H1 (cell line): ENCODE measurements around the gene GALR1. TPM values are rescaled to one million over a fixed set of nuclear protein-coding genes. Genes with fewer than 3 reads are reported as not detected.

Experiments used
- CTCF ChIA-PET: fragments of 300-600 bp; sonication (Branson Sonifier 250); formaldehyde crosslinking; loops from one replicate; lab custom pipeline; 2021; ENCODE audit not compliant: partially characterized antibody; lab: Charles Lee
- POLR2A ChIA-PET: fragments of 300-600 bp; sonication (Branson Sonifier 250); formaldehyde crosslinking; loops from one replicate; lab custom pipeline; 2021; ENCODE audit warnings: inconsistent platforms; ENCODE audit not compliant: partially characterized antibody; lab: Charles Lee
- DNase-seq, 2 experiments: peaks; one replicate each; pipeline versions ENCODE4 v3.0.0 to v3.0.0-alpha.2; 2010 to 2022; ENCODE audit warnings: low spot score in 2 of 2, low read depth in 1 of 2, mixed read lengths in 1 of 2
- FAIRE-seq: peaks from 2 replicates; lab custom pipeline; 2011; peaks lifted over from hg19 to GRCh38; lab: Jason Lieb, UNC
- H2AFZ ChIP-seq: 2 replicates; pipeline ENCODE4 v1.8.1; 2012; ENCODE audit warnings: low read length, inconsistent platforms
- H2AK5ac ChIP-seq: 2 replicates; pipeline ENCODE4 v1.6.1; 2013; ENCODE audit warnings: low read depth, low read length
- H2BK120ac ChIP-seq: replicated peaks from 2 replicates; pipeline ENCODE3; 2013; ENCODE audit warnings: low read depth, low read length, inconsistent platforms
- H2BK12ac ChIP-seq: 2 replicates; pipeline ENCODE4 v1.6.1; 2013; ENCODE audit warnings: low read depth, low read length
- H2BK15ac ChIP-seq: 2 replicates; pipeline ENCODE4 v1.6.1; 2013; ENCODE audit warnings: low read length
- H2BK20ac ChIP-seq: 2 replicates; pipeline ENCODE4 v1.6.1; 2013; ENCODE audit warnings: low read length
- H2BK5ac ChIP-seq: 2 replicates; pipeline ENCODE4 v1.6.1; 2013; ENCODE audit warnings: low read depth, low read length
- H3K14ac ChIP-seq: 2 replicates; pipeline ENCODE4 v1.6.1; 2013; ENCODE audit warnings: inconsistent platforms; ENCODE audit not compliant: insufficient read length
- H3K18ac ChIP-seq: 2 replicates; pipeline ENCODE4 v1.6.1; 2013; ENCODE audit warnings: low read length; ENCODE audit errors: extremely low read depth
- H3K23ac ChIP-seq: 2 replicates; pipeline ENCODE4 v1.6.1; 2013; ENCODE audit warnings: inconsistent platforms; ENCODE audit not compliant: insufficient read length
- H3K23me2 ChIP-seq: 2 replicates; pipeline ENCODE4 v1.6.1; 2013; ENCODE audit warnings: low read depth, low read length
- H3K27ac ChIP-seq: 2 replicates; pipeline ENCODE4 v1.6.1; 2011; ENCODE audit warnings: low read depth, low read length, inconsistent platforms
- H3K27me3 ChIP-seq, 4 experiments: replicated peaks in 1 of 4; 1 replicate in 1 of 4; 2 replicates in 3 of 4; pipeline versions ENCODE4 v1.6.1 to v1.8.1; 2011 to 2013; ENCODE audit warnings: low read length in 3 of 4, mild to moderate bottlenecking in 3 of 4, inconsistent platforms in 2 of 4, mixed read lengths in 2 of 4, moderate library complexity in 1 of 4; ENCODE audit not compliant: control insufficient read depth in 3 of 4, insufficient read depth in 3 of 4; ENCODE audit errors: extremely low read depth in 1 of 4
- H3K36me3 ChIP-seq, 4 experiments: 2 replicates each; pipeline versions ENCODE4 v1.6.1 to v1.8.1; 2011 to 2013; ENCODE audit warnings: mild to moderate bottlenecking in 4 of 4, low read length in 3 of 4, moderate library complexity in 2 of 4, control low read depth in 1 of 4, inconsistent platforms in 1 of 4; ENCODE audit not compliant: insufficient read depth in 4 of 4, control insufficient read depth in 2 of 4
- H3K4ac ChIP-seq: replicated peaks from 2 replicates; pipeline ENCODE3; 2013; ENCODE audit warnings: low read length, low read depth, mixed read lengths, inconsistent platforms; ENCODE audit not compliant: insufficient read length
- H3K4me1 ChIP-seq, 4 experiments: replicated peaks in 1 of 4; 1 replicate in 1 of 4; 2 replicates in 3 of 4; pipeline versions ENCODE4 v1.6.1 to v1.8.1; 2011 to 2013; ENCODE audit warnings: low read length in 3 of 4, inconsistent platforms in 2 of 4, mixed read lengths in 1 of 4; ENCODE audit not compliant: insufficient read depth in 4 of 4, control insufficient read depth in 3 of 4
- H3K4me2 ChIP-seq, 2 experiments: 2 replicates each; pipeline versions ENCODE4 v1.6.1 to v1.8.1; 2011 to 2013; ENCODE audit warnings: low read depth in 2 of 2, low read length in 2 of 2, control low read depth in 1 of 2, inconsistent platforms in 1 of 2, mild to moderate bottlenecking in 1 of 2; ENCODE audit not compliant: insufficient read depth in 1 of 2
- H3K4me3 ChIP-seq, 4 experiments: fragments of 200-600, 300-600 bp in 1 of 4; sonication (generic), shearing (Covaris generic), sonication (Bioruptor Twin) in 1 of 4; 2 replicates each; pipeline versions ENCODE4 v1.5.1 to v1.8.1; 2011 to 2016; ENCODE audit warnings: low read length in 4 of 4, low read depth in 3 of 4, control low read depth in 2 of 4, inconsistent platforms in 2 of 4, mild to moderate bottlenecking in 2 of 4, mixed read lengths in 1 of 4, moderate library complexity in 1 of 4; ENCODE audit not compliant: insufficient read depth in 2 of 4; ENCODE audit errors: extremely low read depth in 1 of 4
- H3K56ac ChIP-seq: replicated peaks from 2 replicates; pipeline ENCODE3; 2013; ENCODE audit warnings: low read depth, mild to moderate bottlenecking, mixed read lengths, low read length, inconsistent platforms; ENCODE audit not compliant: insufficient read length
- H3K79me1 ChIP-seq: 2 replicates; pipeline ENCODE4 v1.6.1; 2013; ENCODE audit warnings: low read depth, low read length, control low read depth
- H3K79me2 ChIP-seq, 2 experiments: 2 replicates each; pipeline versions ENCODE4 v1.6.1 to v1.8.1; 2012 to 2013; ENCODE audit warnings: low read length in 2 of 2, mild to moderate bottlenecking in 2 of 2, inconsistent platforms in 1 of 2; ENCODE audit not compliant: insufficient read depth in 2 of 2, control insufficient read depth in 1 of 2
- H3K9ac ChIP-seq, 4 experiments: replicated peaks in 1 of 4; 1 replicate in 1 of 4; 2 replicates in 3 of 4; pipeline versions ENCODE4 v1.6.1 to v1.8.1; 2011 to 2013; ENCODE audit warnings: low read depth in 3 of 4, low read length in 3 of 4, control low read depth in 2 of 4, mild to moderate bottlenecking in 2 of 4, moderate library complexity in 2 of 4, inconsistent platforms in 1 of 4; ENCODE audit errors: extremely low read depth in 1 of 4
- H3K9me3 ChIP-seq, 2 experiments: 2 replicates each; pipeline versions ENCODE4 v1.6.1 to v1.8.1; 2012 to 2013; ENCODE audit warnings: mild to moderate bottlenecking in 2 of 2, moderate library complexity in 2 of 2, control low read depth in 1 of 2, inconsistent platforms in 1 of 2, low read depth in 1 of 2, low read length in 1 of 2, mixed read lengths in 1 of 2; ENCODE audit not compliant: insufficient read depth in 2 of 2
- H4K20me1 ChIP-seq, 2 experiments: replicated peaks in 1 of 2; 2 replicates each; pipeline versions ENCODE3 to v1.8.1; 2011 to 2013; ENCODE audit warnings: inconsistent platforms in 2 of 2, low read length in 2 of 2, mild to moderate bottlenecking in 1 of 2; ENCODE audit not compliant: insufficient read depth in 2 of 2, control insufficient read depth in 1 of 2
- H4K5ac ChIP-seq: 2 replicates; pipeline ENCODE4 v1.6.1; 2013; ENCODE audit warnings: low read length, low read depth, mixed read lengths, inconsistent platforms; ENCODE audit not compliant: insufficient read length
- H4K8ac ChIP-seq: 2 replicates; pipeline ENCODE4 v1.8.0; 2013; ENCODE audit warnings: mild to moderate bottlenecking, moderate library complexity, low read length, inconsistent platforms; ENCODE audit not compliant: insufficient read depth; ENCODE audit errors: extremely low read depth
- H4K91ac ChIP-seq: replicated peaks from 2 replicates; pipeline ENCODE3; 2013; ENCODE audit warnings: low read length, mixed read lengths, inconsistent platforms; ENCODE audit not compliant: insufficient read length
- MAX ChIP-seq: IDR thresholded peaks from 2 replicates; pipeline ENCODE4 v1.6.1; 2012; ENCODE audit warnings: inconsistent platforms
- RBBP5 ChIP-seq: IDR thresholded peaks from 2 replicates; pipeline ENCODE4 v1.7.1; 2012; ENCODE audit warnings: low read depth, mild to moderate bottlenecking, inconsistent platforms, low read length, moderate library complexity, borderline replicate concordance
- WGBS, 2 experiments: shearing (Covaris generic) in 1 of 2; methylation state at CpG; one replicate each; pipeline versions ENCODE4 v1.1.6 to v1.1.7; 2013 to 2015; ENCODE audit warnings: low lambda C conversion rate in 2 of 2, mixed read lengths in 2 of 2, inconsistent platforms in 1 of 2, low coverage in 1 of 2, missing lambda C conversion rate in 1 of 2; ENCODE audit not compliant: insufficient replicate concordance in 2 of 2, insufficient coverage in 1 of 2, insufficient read length in 1 of 2; ENCODE audit errors: extremely low coverage in 1 of 2, missing lambda C conversion rate in 1 of 2; 5-methylcytosine and 5-hydroxymethylcytosine counted together
- polyA plus RNA-seq, 7 experiments: library from polyadenylated mRNA; depleted of rRNA in 3 of 7; stranded (reverse) in 5 of 7; unstranded in 2 of 7; fragments of >200 nt in 5 of 7; fragments of 200-250 nt in 2 of 7; gene quantifications; 1 replicate in 5 of 7; 2 replicates in 1 of 7; 4 replicates in 1 of 7; pipeline versions ENCODE4 v1.2.1 to v1.2.3, GENCODE V29; 2011 to 2013; ENCODE audit warnings: missing spikeins in 2 of 7, mixed read lengths in 2 of 7
- total RNA-seq: library from RNA; stranded (reverse); fragmentation: NEBNext Ultra II Directional; extraction: Animal tissue kit (Norgen Biotek cat#: 25700); gene quantifications from 2 replicates; pipeline ENCODE4 v1.2.1, GENCODE V29; 2021

The GALR1 gene
- total and polyA plus RNA-seq, 2 of the 8 experiments (the other 6 are each of a cell fraction or from before 2014, with no cell fraction given): 0.09 to 1.6 TPM

GRCh38 chr18:77223653-77224052, 26.0 kb upstream of the GALR1 start:
- CTCF ChIA-PET: interaction anchor here (0.6 to 4.6 kb wide), 2 partner anchors 11 to 25 kb away, joined by 4 to 17 read pairs; no protein-coding TSS in a partner anchor
- Histone ChIP-seq H3K56ac (no peak overlapping the region), H3K27ac (no peak overlapping the region), H2BK15ac (no peak overlapping the region), H4K8ac (no peak overlapping the region), H3K36me3 (no peaks in the 10 kb centered on the region), H3K23ac (no peak overlapping the region), H3K79me1 (no peaks in the 10 kb centered on the region), H3K27me3 (no peaks in the 10 kb centered on the region), H3K4me1 (peaks cover 0 to 3% (median 0%) of the 10 kb centered on the region in 4 experiments; a peak in 1 of 7 replicates), H2AK5ac (no peak overlapping the region), H2BK20ac (no peak overlapping the region), H2AFZ (no peak overlapping the region), H4K5ac (no peak overlapping the region), H2BK120ac (no peak overlapping the region), H3K18ac (no peak overlapping the region), H3K14ac (no peak overlapping the region), H2BK12ac (no peak overlapping the region), H3K23me2 (no peaks in the 10 kb centered on the region; the same call in 1 of the 2 replicates), H3K9me3 (no peaks in the 10 kb centered on the region), H3K9ac (no peak overlapping the region), H3K4me2 (no peak overlapping the region), H2BK5ac (no peak overlapping the region), H3K79me2 (no peaks in the 10 kb centered on the region), H4K91ac (no peak overlapping the region), H3K4me3 (no peak overlapping the region), H4K20me1 (no peaks in the 10 kb centered on the region), H3K4ac (no peak overlapping the region)
- 95% methylated on average over 1 of the region's 2 CpGs; no CpG with 5 or more reads in 1 of the 2 experiments for WGBS, 2 experiments
- POLR2A ChIA-PET: no interaction called here
- FAIRE-seq: no peak
- no peak for DNase-seq
- TF ChIP-seq MAX: no peak
- TF ChIP-seq RBBP5: no peak
